OCI-LY1 (cell line): ENCODE data around the gene PDE5A.
A peak's percentile ranks its signal among the peaks of the same experiment; 100 is the strongest.
"Not testable (repeated sequence)": the region's sequence is repeated elsewhere in the genome, so short reads cannot be mapped to it uniquely, and the experiment has no call there.

Source experiments
- H2AFZ ChIP-seq: fragments of 200-600 bp; sonication (generic), shearing (Covaris generic); 2 replicates; pipeline ENCODE4 v1.6.0; 2014; ENCODE audit warnings: antibody characterized with exemption, mild to moderate bottlenecking, low read length
- H3F3A ChIP-seq: fragments of 200-600 bp; sonication (generic), shearing (Covaris generic); 2 replicates; pipeline ENCODE4 v1.6.0; 2014; ENCODE audit warnings: mild to moderate bottlenecking, antibody characterized with exemption, low read length, moderate library complexity; ENCODE audit not compliant: insufficient read depth
- H3K27ac ChIP-seq: fragments of 200-600 bp; sonication (generic); 2 replicates; pipeline ENCODE4 v1.5.1; 2014; ENCODE audit warnings: low read length, mixed run types, mild to moderate bottlenecking, low read depth; ENCODE audit not compliant: poor library complexity, severe bottlenecking
- H3K27me3 ChIP-seq: fragments of 200-600 bp; sonication (generic); 2 replicates; pipeline ENCODE4 v1.6.0; 2014; ENCODE audit warnings: antibody characterized with exemption, mild to moderate bottlenecking, low read length, moderate library complexity; ENCODE audit not compliant: insufficient read depth
- H3K36me3 ChIP-seq: fragments of 200-600 bp; sonication (generic); 2 replicates; pipeline ENCODE4 v1.6.1; 2014; ENCODE audit warnings: mild to moderate bottlenecking, antibody characterized with exemption, low read length, moderate library complexity, mixed read lengths; ENCODE audit not compliant: insufficient read depth
- H3K4me1 ChIP-seq: fragments of 200-600 bp; sonication (generic); 2 replicates; pipeline ENCODE4 v1.5.1; 2014; ENCODE audit warnings: mild to moderate bottlenecking, low read length, moderate library complexity; ENCODE audit not compliant: insufficient read depth, severe bottlenecking
- H3K4me2 ChIP-seq: fragments of 200-600 bp; sonication (generic), shearing (Covaris generic); 2 replicates; pipeline ENCODE4 v1.6.1; 2014; ENCODE audit warnings: low read length
- H3K4me3 ChIP-seq: fragments of 200-600 bp; sonication (generic); 2 replicates; pipeline ENCODE4 v1.5.1; 2014; ENCODE audit warnings: low read length, low read depth, mild to moderate bottlenecking, mixed read lengths; ENCODE audit not compliant: poor library complexity, severe bottlenecking
- H3K79me2 ChIP-seq: fragments of 200-600 bp; shearing (Covaris generic); 2 replicates; pipeline ENCODE4 v1.6.1; 2016; ENCODE audit warnings: mixed run types, low read length, mixed read lengths; ENCODE audit not compliant: insufficient read depth
- H3K9ac ChIP-seq: fragments of 200-600 bp; sonication (generic), shearing (Covaris generic); 2 replicates; pipeline ENCODE4 v1.6.1; 2014; ENCODE audit warnings: mild to moderate bottlenecking, low read length, mixed read lengths
- H3K9me2 ChIP-seq: fragments of 200-600 bp; sonication (generic), shearing (Covaris generic); 2 replicates; pipeline ENCODE4 v1.6.1; 2014; ENCODE audit warnings: low read depth, mild to moderate bottlenecking, low read length, mixed read lengths
- H3K9me3 ChIP-seq: fragments of 200-600 bp; shearing (Covaris generic); 2 replicates; pipeline ENCODE4 v1.6.1; 2014; ENCODE audit warnings: low read length, mixed read lengths
- H4K20me1 ChIP-seq: fragments of 200-600 bp; sonication (generic), shearing (Covaris generic); 2 replicates; pipeline ENCODE4 v1.6.0; 2016; ENCODE audit warnings: mild to moderate bottlenecking, low read length; ENCODE audit not compliant: insufficient read depth

The PDE5A gene

DNA sequence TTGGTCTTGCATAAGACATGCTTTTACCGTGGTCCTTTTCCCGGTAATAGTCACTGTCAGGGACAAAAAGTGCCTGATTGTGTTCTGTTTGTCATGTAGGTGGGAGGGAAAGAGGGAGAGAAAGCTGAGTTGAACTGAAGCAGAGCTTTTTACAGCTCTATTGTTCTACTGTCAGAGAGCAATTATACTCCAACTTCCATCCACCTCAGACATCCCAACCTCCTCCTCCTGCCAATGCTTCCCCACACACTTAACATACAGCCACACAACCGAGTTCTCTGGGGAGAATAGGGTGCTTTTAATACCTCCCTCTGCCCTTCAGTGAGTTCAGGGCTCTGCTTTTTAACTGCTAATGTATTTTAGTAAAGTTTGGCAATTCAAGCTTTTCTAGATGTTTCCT, 159.6 kb downstream of the PDE5A start:
- H3K4me3 ChIP-seq, H3K9me3 ChIP-seq, H4K20me1 ChIP-seq, H3K9me2 ChIP-seq, H3K4me2 ChIP-seq, H3K27ac ChIP-seq, H3F3A ChIP-seq, H3K79me2 ChIP-seq, H3K9ac ChIP-seq, H3K4me1 ChIP-seq, H2AFZ ChIP-seq, H3K27me3 ChIP-seq: not testable (repeated sequence)
- H3K36me3 ChIP-seq = peaks cover 20% of the 10 kb centered on the region

DNA sequence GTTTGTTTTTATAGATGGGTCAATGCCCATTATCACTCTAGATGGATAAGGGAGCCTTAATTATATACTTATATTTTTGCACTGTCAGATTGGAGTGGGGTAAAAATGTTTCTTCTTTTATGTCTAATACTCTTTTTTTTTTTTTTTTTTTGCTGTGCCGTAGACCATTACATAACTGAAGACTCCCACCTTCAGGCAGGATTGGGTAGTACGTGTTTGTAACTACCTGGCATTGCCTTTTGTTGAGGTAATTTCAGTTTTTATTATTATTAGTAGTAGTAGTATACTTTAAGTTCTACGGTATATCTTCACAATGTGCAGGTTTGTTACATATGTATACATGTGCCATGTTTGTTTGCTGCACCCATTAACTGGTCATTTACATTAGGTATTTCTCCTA, 165.9 kb downstream of the PDE5A start:
- H2AFZ ChIP-seq, H3K27me3 ChIP-seq, H3K4me3 ChIP-seq, H3K27ac ChIP-seq, H3K9me2 ChIP-seq, H4K20me1 ChIP-seq, H3F3A ChIP-seq, H3K4me1 ChIP-seq, H3K9ac ChIP-seq, H3K4me2 ChIP-seq, H3K9me3 ChIP-seq, H3K79me2 ChIP-seq: not testable (repeated sequence)
- peaks cover 24% of the 10 kb centered on the region; the same call in 1 of the 2 replicates for H3K36me3 ChIP-seq

DNA sequence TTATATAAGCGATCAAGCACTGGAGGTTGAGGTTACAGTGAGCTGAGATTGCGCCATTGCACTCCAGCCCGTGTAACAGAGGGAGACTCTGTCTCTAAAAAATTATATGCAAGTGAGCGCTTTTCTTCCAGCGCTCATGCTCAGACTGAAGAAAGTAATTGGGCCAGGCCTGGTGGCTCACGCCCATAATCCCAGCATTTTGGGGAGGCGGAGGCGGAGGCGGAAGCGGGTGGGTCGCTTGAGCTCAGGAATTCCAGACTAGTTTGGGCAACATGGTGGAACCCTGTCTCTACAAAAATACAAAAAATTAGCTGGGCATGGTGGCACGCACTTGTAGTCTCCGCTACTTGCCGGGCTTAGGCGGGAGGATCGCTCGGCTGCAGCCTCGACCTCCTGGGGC, 172.9 kb downstream of the PDE5A start:
- peak overlapping the region; percentile 68 for H3K4me3 ChIP-seq
- not testable (repeated sequence) for H3K9me2 ChIP-seq, H3K27me3 ChIP-seq, H3K4me1 ChIP-seq, H2AFZ ChIP-seq, H4K20me1 ChIP-seq, H3K27ac ChIP-seq, H3K36me3 ChIP-seq, H3F3A ChIP-seq, H3K9me3 ChIP-seq, H3K79me2 ChIP-seq
- H3K9ac ChIP-seq = peak overlapping the region; percentile 67; the same call in 1 of the 2 replicates
- peak overlapping the region; percentile 83 for H3K4me2 ChIP-seq

DNA sequence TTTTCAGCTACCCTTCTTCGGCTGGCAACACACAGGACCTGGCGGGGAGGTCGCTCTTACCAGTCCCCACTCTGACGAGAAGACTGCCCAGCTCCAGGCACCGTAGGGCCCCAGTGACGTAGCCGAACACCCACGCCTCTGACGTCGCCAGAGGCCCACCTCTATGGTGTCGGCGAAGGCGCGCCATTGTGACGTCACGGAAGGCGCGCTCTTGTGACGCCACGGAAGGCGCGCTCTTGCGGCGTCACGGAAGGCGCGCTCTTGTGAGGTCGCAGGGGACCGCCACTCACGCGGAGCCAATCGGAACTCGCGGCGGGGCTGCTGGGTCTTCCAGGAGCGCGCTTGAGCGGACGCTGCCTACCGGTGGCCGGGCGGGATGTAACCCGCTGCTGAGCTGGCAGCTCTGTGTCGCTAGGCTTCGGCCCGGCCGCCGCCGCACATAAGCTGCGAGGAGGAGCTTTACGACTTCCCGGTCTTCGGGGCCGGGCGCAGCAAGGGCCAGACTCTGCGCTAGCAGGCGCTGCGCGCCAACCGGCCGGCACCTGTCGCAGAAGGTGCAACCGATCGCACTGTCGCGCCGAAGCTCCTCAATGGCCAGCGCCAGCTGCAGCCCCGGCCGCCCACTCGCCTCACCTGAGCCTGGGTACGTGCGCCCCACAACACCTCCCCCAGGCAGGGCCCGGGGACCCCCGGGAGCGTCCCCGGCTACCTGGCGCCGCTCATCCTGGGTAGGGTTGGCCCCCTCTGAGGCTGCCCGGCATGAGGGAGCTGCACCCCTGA, 173.9 kb downstream of the PDE5A start:
- H3K79me2 ChIP-seq, H3K9me2 ChIP-seq, H3K27me3 ChIP-seq, H3K36me3 ChIP-seq, H2AFZ ChIP-seq, H3F3A ChIP-seq, H3K9me3 ChIP-seq, H3K4me1 ChIP-seq, H4K20me1 ChIP-seq: not testable (repeated sequence)
- H3K4me2 ChIP-seq = peak overlapping the region; percentile 85
- peak overlapping the region; percentile 91 for H3K9ac ChIP-seq
- peak overlapping the region; percentile 88 for H3K4me3 ChIP-seq
- peak overlapping the region; percentile 81 for H3K27ac ChIP-seq

DNA sequence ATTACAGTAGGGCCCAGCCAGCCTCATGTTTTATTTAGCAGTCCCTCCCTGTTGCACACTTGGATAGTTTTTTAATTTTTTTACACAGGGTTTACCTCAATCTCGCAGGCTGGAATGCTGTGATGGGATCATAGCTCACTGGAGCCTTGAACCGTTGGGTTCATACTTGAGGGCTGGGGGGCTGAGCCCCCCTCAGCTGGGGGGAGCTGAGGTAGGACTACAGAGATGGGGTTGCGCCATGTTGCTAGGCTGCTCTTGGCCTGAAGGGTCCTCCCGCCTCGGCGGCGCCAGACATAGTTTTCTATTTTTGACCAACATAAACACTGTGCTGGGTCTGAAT, 174.5 kb downstream of the PDE5A start:
- H3F3A ChIP-seq, H2AFZ ChIP-seq, H3K27me3 ChIP-seq, H3K36me3 ChIP-seq, H4K20me1 ChIP-seq, H3K79me2 ChIP-seq, H3K9me3 ChIP-seq, H3K4me1 ChIP-seq, H3K9me2 ChIP-seq: not testable (repeated sequence)
- Histone ChIP-seq H3K4me2 (peak overlapping the region; percentile 85), H3K4me3 (peak overlapping the region; percentile 88), H3K27ac (peak overlapping the region; percentile 81), H3K9ac (peak overlapping the region; percentile 91)

DNA sequence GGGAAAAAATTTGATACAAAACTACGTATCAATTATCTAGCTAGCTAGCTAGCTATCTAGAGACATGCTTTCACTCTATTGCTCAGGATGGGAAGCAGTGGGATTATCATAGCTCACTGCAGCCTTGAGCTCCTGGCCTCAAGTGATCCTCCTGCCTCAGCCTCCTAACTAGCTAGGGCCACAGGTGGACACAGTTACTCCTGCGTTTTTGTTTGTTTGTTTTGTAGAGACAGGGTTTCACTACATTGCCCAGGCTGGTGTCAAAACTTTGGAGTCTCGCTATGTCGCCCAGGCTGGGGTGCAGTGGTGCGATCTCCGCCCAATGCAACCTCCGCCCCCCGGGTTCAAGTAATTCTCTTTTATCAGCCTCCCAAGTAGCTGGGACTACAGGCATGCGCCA, 175.3 kb downstream of the PDE5A start:
- H3K4me2 ChIP-seq, H3K9ac ChIP-seq: not testable (repeated sequence)

DNA sequence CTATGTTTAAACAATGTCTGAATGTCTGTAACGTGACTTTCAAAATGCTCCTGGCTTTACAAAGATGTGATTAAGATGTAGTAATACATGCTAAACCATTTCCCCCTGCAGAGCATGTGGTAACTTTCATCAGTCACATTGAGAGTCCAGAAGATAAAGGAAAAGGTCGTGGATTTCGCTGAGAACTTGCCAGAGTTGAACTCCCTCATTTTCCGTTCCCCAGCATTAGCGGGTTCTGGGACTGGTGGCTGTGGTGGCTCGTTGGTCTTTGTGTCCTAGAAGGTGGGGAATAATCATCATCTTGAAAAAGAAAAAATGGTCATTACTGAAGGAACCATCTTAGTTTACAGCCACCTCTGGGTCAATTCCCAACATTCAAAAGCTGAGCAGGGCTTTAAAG, 178.8 kb downstream of the PDE5A start:
- not testable (repeated sequence) for H3K4me2 ChIP-seq, H3K27me3 ChIP-seq, H3K4me1 ChIP-seq, H3K79me2 ChIP-seq, H3K4me3 ChIP-seq, H3K27ac ChIP-seq, H3K9ac ChIP-seq, H3K9me3 ChIP-seq, H3K9me2 ChIP-seq, H3F3A ChIP-seq, H4K20me1 ChIP-seq, H2AFZ ChIP-seq, H3K36me3 ChIP-seq

More for the DNA sequence above, 175.3 kb downstream of the PDE5A start:
- not testable (repeated sequence) for H4K20me1 ChIP-seq, H3K79me2 ChIP-seq, H3K4me1 ChIP-seq, H3K27ac ChIP-seq, H3K4me3 ChIP-seq, H3F3A ChIP-seq, H3K27me3 ChIP-seq, H2AFZ ChIP-seq, H3K9me3 ChIP-seq, H3K36me3 ChIP-seq, H3K9me2 ChIP-seq
